HG02885 (cell line): Measurements from ENCODE around the gene VEPH1.

ENCODE experiments used
- ATAC-seq: cut with Tn5 transposase; IDR thresholded peaks from one replicate; pipeline ENCODE4 v1.9.1; 2021; ENCODE audit warnings: mild to moderate bottlenecking; ENCODE audit not compliant: unreplicated experiment, poor library complexity

VEPH1 gene

GRCh38 chr3:157526036-157526435 lies 22.8 kb upstream of the VEPH1 start:
- ATAC-seq, result no peak

GRCh38 chr3:157523814-157524213 lies 20.6 kb upstream of the VEPH1 start:
- no peak for ATAC-seq

- ATAC-seq, result no peak
Observed at GRCh38 chr3:157522648-157523047, 19.4 kb upstream of the VEPH1 start.

GRCh38 chr3:157520485-157521150 lies 17.4 kb upstream of the VEPH1 start:
- ATAC-seq, result no peak

GRCh38 chr3:157518881-157519280 lies 15.7 kb upstream of the VEPH1 start:
- ATAC-seq, result no peak

GRCh38 chr3:157516928-157517327 lies 13.7 kb upstream of the VEPH1 start:
- ATAC-seq, result no peak

GRCh38 chr3:157515398-157515797 lies 12.2 kb upstream of the VEPH1 start:
- no peak for ATAC-seq

GRCh38 chr3:157514371-157514895 lies 11.2 kb upstream of the VEPH1 start:
- no peak for ATAC-seq

- no peak for ATAC-seq
Observed at GRCh38 chr3:157513585-157513984, 10.4 kb upstream of the VEPH1 start.

- ATAC-seq, result no peak
Observed at GRCh38 chr3:157512534-157512933, 9.3 kb upstream of the VEPH1 start.

- ATAC-seq, result no peak
Observed at GRCh38 chr3:157508461-157508860, 5.2 kb upstream of the VEPH1 start.

- ATAC-seq, result no peak
Observed at GRCh38 chr3:157501863-157502262, 1.4 kb downstream of the VEPH1 start.

GRCh38 chr3:157500232-157500631 lies 3.0 kb downstream of the VEPH1 start:
- ATAC-seq, result no peak

GRCh38 chr3:157499342-157499963 lies 3.8 kb downstream of the VEPH1 start:
- no peak for ATAC-seq

- ATAC-seq, result no peak
Observed at GRCh38 chr3:157498371-157498770, 4.8 kb downstream of the VEPH1 start.

- no peak for ATAC-seq
Observed at GRCh38 chr3:157495846-157496245, 7.4 kb downstream of the VEPH1 start.

GRCh38 chr3:157494581-157495281 lies 8.5 kb downstream of the VEPH1 start:
- ATAC-seq, result no peak

- ATAC-seq, result no peak
Observed at GRCh38 chr3:157493627-157494550, 9.3 kb downstream of the VEPH1 start.

GRCh38 chr3:157491136-157491535 lies 12.1 kb downstream of the VEPH1 start:
- no peak for ATAC-seq

GRCh38 chr3:157488144-157488543 lies 15.1 kb downstream of the VEPH1 start:
- no peak for ATAC-seq
